ENCODE data around the gene CLEC17A. TPM values are rescaled to one million over a fixed set of nuclear protein-coding genes. Genes with fewer than 3 reads are reported as not detected.
"Not testable (repeated sequence)": the region's sequence is repeated elsewhere in the genome, so short reads cannot be mapped to it uniquely, and the experiment has no call there.

The CLEC17A gene
- total and polyA plus RNA-seq, 7 donors: 0.03 to 0.04 TPM; not detected in 5

- Histone ChIP-seq H3K4me1 (peaks cover 30% of the 10 kb centered on the region), H3K27ac (peak overlapping the region; percentile 96), H3K9me3 (no peaks in the 10 kb centered on the region), H3K27me3 (ENCODE audit: insufficient read depth in 3 of 3, low read length in 2 of 3) (no peaks in the 10 kb centered on the region), H3K36me3 (ENCODE audit: insufficient read depth in 1 of 2, low read depth in 1 of 2) (peaks cover 0 to 19% of the 10 kb centered on the region in 2 donors), H3K4me3 (peak overlapping the region; percentile 74)
- intact Hi-C loops (cut with DNase I): loop anchor here in 1 of 2 donors (5.0 kb wide), 2 partner anchors 46 to 1411 kb away; partner anchors contain the start of genes DNAJB1, IER2 and STX10
- whole genome bisulfite sequencing, 3 donors: 37 to 46% (median 44%) methylated on average over 20 to 23 of the region's 23 CpGs
- peak; percentile 17 to 49 (median 34) for ATAC-seq
- DNase-seq: peak; percentile 37 to 67
- no peak for TF ChIP-seq CTCF (IDR thresholded peaks at IDR 0.05)
Measured at GRCh38 chr19:14562660-14563589, 20.0 kb upstream of the CLEC17A start.

- Histone ChIP-seq H3K9me3 (no peaks in the 10 kb centered on the region), H3K4me3 (peak overlapping the region; percentile 74), H3K36me3 (ENCODE audit: insufficient read depth in 1 of 2, low read depth in 1 of 2) (peaks cover 0 to 22% of the 10 kb centered on the region in 2 donors), H3K27me3 (ENCODE audit: insufficient read depth in 3 of 3, low read length in 2 of 3) (no peaks in the 10 kb centered on the region), H3K4me1 (peaks cover 30% of the 10 kb centered on the region), H3K27ac (peak overlapping the region; percentile 96)
- ATAC-seq: no peak
- no peak for TF ChIP-seq CTCF (IDR thresholded peaks at IDR 0.05)
- WGBS, 3 donors: 21 to 45% (median 32%) methylated on average over 15 to 16 of the region's 16 CpGs
- peak in 1 of 2 donors; percentile 58 for DNase-seq
- intact Hi-C loops (cut with DNase I): loop anchor here in 1 of 2 donors (5.0 kb wide), 2 partner anchors 46 to 1411 kb away; partner anchors contain the start of genes DNAJB1, IER2 and STX10
Measured at GRCh38 chr19:14563590-14563926, 19.3 kb upstream of the CLEC17A start.

- intact Hi-C loops (cut with DNase I): loop anchor here in 1 of 2 donors (5.0 kb wide), 2 partner anchors 47 to 1412 kb away; partner anchors contain the start of genes DNAJB1, IER2 and STX10
- ATAC-seq (peak; percentile 57 to 77 (median 70)), DNase-seq (peak; percentile 82 to 95)
- 32 to 49% (median 36%) methylated on average over 24 to 33 of the region's 33 CpGs for WGBS, 3 donors
- Histone ChIP-seq H3K4me1 (peaks cover 31% of the 10 kb centered on the region), H3K27ac (peak overlapping the region; percentile 96), H3K4me3 (peak overlapping the region; percentile 74), H3K9me3 (no peaks in the 10 kb centered on the region), H3K36me3 (ENCODE audit: insufficient read depth in 1 of 2, low read depth in 1 of 2) (peaks cover 0 to 27% of the 10 kb centered on the region in 2 donors), H3K27me3 (ENCODE audit: insufficient read depth in 3 of 3, low read length in 2 of 3) (no peaks in the 10 kb centered on the region)
- no peak for TF ChIP-seq CTCF (IDR thresholded peaks at IDR 0.05)
Measured at GRCh38 chr19:14563989-14564651, 18.8 kb upstream of the CLEC17A start.

GRCh38 chr19:14564652-14565297 lies 18.1 kb upstream of the CLEC17A start:
- H3K27ac ChIP-seq: peak overlapping the region; percentile 36
- not testable (repeated sequence) for H3K4me3 ChIP-seq; DNase-seq; H3K27me3 ChIP-seq (ENCODE audit: insufficient read depth in 3 of 3, low read length in 2 of 3); H3K9me3 ChIP-seq; ATAC-seq
- intact Hi-C loops (cut with DNase I): loop anchor here in 1 of 2 donors (5.0 kb wide), 2 partner anchors 47 to 1412 kb away; partner anchors contain the start of genes DNAJB1, IER2 and STX10
- WGBS, 3 donors: 63 to 85% (median 67%) methylated on average over 18 to 22 of the region's 22 CpGs
- peaks cover 31% of the 10 kb centered on the region for H3K4me1 ChIP-seq
- H3K36me3 ChIP-seq (ENCODE audit: insufficient read depth in 1 of 2, low read depth in 1 of 2): peaks cover 0 to 27% of the 10 kb centered on the region in 2 donors
